Urinary bladder (tissue), 4 donors: ENCODE measurements around the gene RBMS1. TPM values are rescaled to one million over a fixed set of nuclear protein-coding genes. Genes with fewer than 3 reads are reported as not detected.

Experiments
- DNase-seq: peaks from one replicate; pipeline ENCODE4 v3.0.0-alpha.2; 2015; ENCODE audit errors: extremely low spot score
- H3K27ac ChIP-seq: one replicate; pipeline ENCODE4 v1.5.1; 2013; ENCODE audit warnings: low read depth, mild to moderate bottlenecking, moderate library complexity
- H3K36me3 ChIP-seq: one replicate; pipeline ENCODE4 v1.6.1; 2013; ENCODE audit warnings: mild to moderate bottlenecking, moderate library complexity; ENCODE audit not compliant: insufficient read depth
- H3K4me1 ChIP-seq: one replicate; pipeline ENCODE4 v1.6.1; 2013; ENCODE audit warnings: mild to moderate bottlenecking, moderate library complexity; ENCODE audit not compliant: insufficient read depth
- H3K4me3 ChIP-seq: one replicate; pipeline ENCODE4 v1.5.1; 2013; ENCODE audit warnings: low read depth, low read length
- WGBS: extraction: QIAGEN DNeasy Blood & Tissue Kit; methylation state at CpG from one replicate; pipeline ENCODE4 v1.1.7; 2013; 5-methylcytosine and 5-hydroxymethylcytosine counted together
- polyA plus RNA-seq: library from polyadenylated mRNA; stranded (reverse); fragments of 200-250 nt; gene quantifications from one replicate; pipeline ENCODE4 v1.2.3, GENCODE V29; 2013
- total RNA-seq: library from RNA; depleted of rRNA; stranded (reverse); fragments of >200 nt; gene quantifications from one replicate; pipeline ENCODE4 v1.2.3, GENCODE V29; 2014
- donor health status: healthy with polysubstance abuse.
- donor health status: healthy.

RBMS1 gene
- total and polyA plus RNA-seq, 2 donors = 41.7 to 182 TPM

DNA sequence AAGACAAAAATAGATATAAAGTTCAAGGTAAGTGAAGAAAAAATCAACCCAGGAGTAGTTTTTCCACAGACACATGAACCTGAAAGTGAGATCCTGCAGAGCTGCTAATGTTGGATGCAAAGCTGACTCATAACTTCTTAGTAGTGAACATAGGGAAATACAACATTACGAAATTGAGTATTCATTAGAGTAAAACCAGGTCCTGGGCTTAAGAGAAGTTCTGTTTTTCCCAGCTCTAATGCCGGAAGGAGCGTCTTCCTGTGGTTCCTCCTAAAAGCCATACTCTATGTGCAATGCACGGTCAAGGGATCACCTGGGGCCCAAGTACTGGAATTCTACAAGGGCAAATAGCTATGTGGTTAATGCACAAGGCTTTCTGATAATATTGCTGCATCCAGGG lies 141.7 kb downstream of the RBMS1 start:
- 81% methylated on average over 4 of the region's 4 CpGs for WGBS
- Histone ChIP-seq H3K4me1 (no peaks in the 10 kb centered on the region), H3K4me3 (no peak overlapping the region), H3K36me3 (peaks cover 2% of the 10 kb centered on the region), H3K27ac (no peak overlapping the region)
- no peak for DNase-seq

DNA sequence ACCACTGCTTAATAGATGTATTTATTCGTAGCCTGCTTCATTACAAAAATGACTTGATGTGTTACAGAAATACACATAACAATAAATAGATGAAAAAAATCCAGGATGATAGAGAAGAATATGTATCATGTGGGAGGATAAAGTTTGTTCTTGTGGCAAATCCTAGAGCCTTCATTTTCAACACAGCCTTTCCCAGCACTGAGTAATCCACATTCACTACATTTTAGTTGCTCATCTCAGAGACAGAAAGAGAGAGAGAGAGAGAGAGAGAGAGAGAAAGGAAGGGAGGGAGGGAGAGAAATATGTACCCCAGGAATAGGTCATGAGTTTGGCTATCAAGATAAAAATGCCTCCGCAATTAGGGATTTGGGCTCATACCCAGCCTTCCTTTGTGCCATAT lies 144.3 kb downstream of the RBMS1 start:
- peaks cover 1% of the 10 kb centered on the region for H3K4me1 ChIP-seq
- 82% methylated on average over 2 of the region's 2 CpGs for WGBS
- no peak for DNase-seq

DNA sequence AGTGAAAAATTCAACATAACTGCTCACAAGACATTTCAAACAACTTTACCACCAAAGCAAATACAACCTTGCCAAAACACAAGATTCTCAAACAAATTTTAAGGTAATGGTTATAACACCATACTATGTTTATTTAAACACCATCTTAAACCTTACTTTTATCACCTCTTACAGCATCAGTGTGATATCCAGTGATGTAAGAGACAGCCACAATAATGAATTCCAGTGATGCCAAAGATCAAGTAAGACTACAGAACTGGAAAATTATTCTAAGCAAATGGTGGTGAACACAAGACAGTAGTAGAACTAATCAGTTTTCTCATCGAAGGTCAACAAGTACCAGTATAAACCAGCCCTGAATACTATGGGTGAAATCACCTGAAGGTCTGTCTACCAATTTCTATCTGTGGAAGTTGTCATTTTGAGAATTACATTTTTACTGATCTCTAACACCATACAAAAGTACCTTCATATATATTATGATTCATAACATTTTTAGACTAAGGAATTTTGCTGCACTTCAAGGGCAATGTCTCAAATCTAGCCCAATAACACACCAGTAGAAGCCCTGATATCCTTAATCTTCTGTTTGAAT lies 146.2 kb downstream of the RBMS1 start:
- no peak overlapping the region for H3K27ac ChIP-seq
- WGBS = 96% methylated on average over 1 of the region's 1 CpG
- H3K4me1 ChIP-seq = peaks cover 1% of the 10 kb centered on the region
- H3K4me3 ChIP-seq = no peak overlapping the region
- DNase-seq = no peak
- peaks cover 2% of the 10 kb centered on the region for H3K36me3 ChIP-seq

More for the DNA sequence above, 144.3 kb downstream of the RBMS1 start:
- Histone ChIP-seq H3K36me3 (peaks cover 2% of the 10 kb centered on the region), H3K4me3 (no peak overlapping the region), H3K27ac (no peak overlapping the region)

DNA sequence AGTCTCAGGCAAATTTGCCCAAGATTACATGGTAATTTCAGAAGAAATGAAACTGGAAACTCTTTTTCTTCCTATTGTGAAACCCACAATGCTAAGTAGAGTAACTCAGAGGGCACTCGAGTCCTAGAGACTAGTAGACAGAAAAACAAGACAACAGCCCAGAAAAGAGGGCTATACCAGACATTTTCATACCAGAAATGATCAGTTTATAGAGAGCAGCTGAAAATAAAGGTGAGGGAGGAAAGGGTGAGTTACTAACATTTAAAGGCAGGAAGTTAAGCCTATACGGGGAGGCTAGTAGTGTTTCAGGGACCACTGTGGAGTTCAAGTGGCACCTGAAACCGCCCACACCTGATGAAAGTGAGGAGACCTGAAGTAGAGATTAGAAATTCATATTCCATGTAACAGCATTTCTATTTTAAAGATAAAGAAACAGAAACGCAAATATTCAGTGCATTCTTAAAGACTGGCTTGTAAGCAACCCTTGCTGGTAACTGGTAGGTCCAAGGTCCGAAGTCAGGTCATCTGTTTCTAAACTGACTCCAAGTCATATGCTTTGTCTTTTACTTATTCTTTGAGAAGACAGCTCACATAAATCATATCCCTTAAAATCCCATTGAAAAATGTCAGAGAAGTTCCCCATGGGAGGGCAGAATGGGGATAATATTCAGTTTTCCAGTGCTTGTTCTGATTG lies 148.4 kb downstream of the RBMS1 start:
- Histone ChIP-seq H3K4me3 (no peak overlapping the region), H3K27ac (no peak overlapping the region), H3K36me3 (peaks cover 2% of the 10 kb centered on the region), H3K4me1 (peaks cover 1% of the 10 kb centered on the region)
- no peak for DNase-seq
- WGBS = 89% methylated on average over 5 of the region's 5 CpGs

DNA sequence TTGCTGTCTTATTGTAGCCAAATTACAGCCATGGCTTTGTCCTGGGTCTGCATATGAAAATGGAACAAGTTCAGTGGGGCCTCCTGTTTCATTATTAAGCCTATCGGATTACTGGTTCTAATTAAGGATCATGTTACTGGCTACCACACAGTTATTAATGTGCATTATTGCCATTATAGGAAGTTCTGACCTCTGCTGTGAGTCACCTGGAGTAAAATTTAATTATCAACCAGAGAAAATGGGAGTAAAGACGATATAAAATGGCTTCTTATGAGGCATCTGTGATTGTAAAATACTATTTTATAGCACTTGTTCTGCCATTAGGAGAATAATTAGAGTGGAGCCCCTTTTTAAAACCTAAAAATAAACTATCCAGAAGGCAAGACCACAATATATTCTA lies 150.2 kb downstream of the RBMS1 start:
- peaks cover 1% of the 10 kb centered on the region for H3K4me1 ChIP-seq

DNA sequence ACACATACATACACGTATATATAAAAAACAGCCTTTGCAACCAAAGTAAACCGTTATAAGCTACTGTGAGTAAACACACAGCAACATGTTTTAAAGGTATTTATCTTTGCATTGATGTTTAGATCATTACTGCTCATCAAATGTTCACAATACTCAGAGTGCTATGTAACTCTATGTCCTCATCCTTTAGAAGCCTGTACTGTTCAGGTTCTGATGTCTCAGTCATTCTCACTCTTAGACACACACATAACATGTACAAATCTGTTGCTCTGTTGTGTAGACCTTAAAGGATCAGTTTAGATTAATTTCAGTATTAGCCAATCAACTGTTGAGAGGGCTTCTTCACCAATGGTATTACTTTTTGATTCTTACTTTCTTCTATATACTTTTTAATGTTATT lies 153.9 kb downstream of the RBMS1 start:
- Histone ChIP-seq H3K4me3 (no peak overlapping the region), H3K36me3 (no peaks in the 10 kb centered on the region), H3K4me1 (peaks cover 3% of the 10 kb centered on the region), H3K27ac (no peak overlapping the region)
- WGBS = 66% methylated on average over 2 of the region's 2 CpGs
- no peak for DNase-seq

More for the DNA sequence above, 150.2 kb downstream of the RBMS1 start:
- Histone ChIP-seq H3K4me3 (no peak overlapping the region), H3K36me3 (no peaks in the 10 kb centered on the region), H3K27ac (no peak overlapping the region)
- 93% methylated on average over 2 of the region's 2 CpGs for WGBS
- DNase-seq = no peak

DNA sequence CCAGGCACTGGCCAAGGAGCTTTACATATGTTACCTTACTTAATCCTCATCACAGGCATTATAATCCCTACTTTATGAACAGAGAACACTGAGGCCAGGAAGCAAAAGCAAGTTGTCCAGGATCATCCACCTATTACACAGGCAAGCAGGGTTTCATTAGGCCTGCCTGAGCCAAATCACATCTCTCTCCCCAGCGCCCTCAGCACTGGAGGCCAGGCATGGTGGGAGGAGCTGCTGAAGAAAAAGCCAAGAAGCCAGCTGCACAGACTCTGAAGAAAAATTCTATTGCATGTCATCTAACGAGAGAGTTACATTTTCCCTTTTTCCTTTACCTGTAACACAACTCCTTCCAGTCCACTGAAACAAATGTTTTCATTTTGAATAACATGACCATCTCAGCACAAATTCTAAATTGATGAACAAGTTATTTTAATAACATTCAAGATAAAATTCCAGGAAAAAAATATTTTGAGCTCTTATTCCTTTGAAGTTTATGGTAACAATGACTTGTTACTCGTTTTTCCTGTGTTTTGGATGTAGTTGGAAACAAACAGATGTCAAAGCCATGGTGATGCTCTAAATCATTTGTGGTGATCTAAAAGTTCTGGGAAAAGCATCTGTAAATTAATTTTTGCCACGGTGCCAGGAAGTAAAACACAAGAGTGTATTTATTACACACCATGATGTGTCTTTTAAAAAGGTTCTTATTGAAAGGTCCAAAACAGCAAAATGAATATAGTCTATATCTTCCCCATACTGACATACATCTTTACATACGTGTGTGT lies 154.5 kb downstream of the RBMS1 start:
- Histone ChIP-seq H3K4me1 (peaks cover 1% of the 10 kb centered on the region), H3K36me3 (no peaks in the 10 kb centered on the region), H3K4me3 (no peak overlapping the region), H3K27ac (no peak overlapping the region)
- no peak for DNase-seq
- 31% methylated on average over 5 of the region's 5 CpGs for WGBS

DNA sequence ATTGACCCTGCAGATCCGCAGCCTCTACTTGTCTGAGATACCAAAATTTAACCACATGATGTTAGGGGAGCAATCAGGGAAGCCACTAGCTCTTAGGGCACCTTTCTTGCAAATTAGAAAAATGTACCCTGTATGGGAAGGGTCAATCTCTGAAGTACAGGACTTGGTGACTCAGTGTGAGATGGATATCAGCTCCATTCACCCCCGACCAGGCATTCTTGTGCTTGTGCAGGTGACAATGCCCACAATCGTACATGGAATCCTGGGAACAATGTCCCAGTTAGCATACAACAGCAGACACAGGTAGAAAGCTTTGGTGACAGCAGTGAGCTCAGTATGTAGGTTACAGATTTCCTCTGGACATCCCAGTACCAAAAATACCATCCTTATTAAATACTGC lies 155.9 kb downstream of the RBMS1 start:
- 71% methylated on average over 3 of the region's 3 CpGs for WGBS
- H3K4me1 ChIP-seq = peaks cover 1% of the 10 kb centered on the region
- DNase-seq = no peak
- H3K4me3 ChIP-seq = no peak overlapping the region
- H3K36me3 ChIP-seq = no peaks in the 10 kb centered on the region
- no peak overlapping the region for H3K27ac ChIP-seq

DNA sequence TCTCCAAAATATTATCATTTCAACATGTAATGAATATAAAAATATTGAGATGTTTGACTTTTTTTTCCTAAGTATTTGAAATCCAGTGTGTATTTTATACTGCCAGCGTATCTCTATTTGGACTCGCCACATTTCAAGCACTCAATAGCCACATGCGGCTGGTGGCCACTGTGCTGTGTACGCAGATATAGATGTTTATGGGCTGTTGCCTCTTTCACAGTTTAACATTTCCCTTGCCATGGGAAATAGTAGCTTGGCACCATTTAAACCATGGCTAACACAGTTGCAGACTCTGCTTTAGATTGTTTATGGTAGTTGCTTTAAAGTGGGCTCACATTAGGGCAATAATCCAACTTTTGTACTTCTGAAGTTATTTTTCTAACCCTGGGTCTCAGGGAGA lies 157.0 kb downstream of the RBMS1 start:
- 66% methylated on average over 4 of the region's 4 CpGs for WGBS
- DNase-seq = no peak
- Histone ChIP-seq H3K4me1 (peaks cover 1% of the 10 kb centered on the region), H3K36me3 (no peaks in the 10 kb centered on the region), H3K27ac (no peak overlapping the region), H3K4me3 (no peak overlapping the region)

DNA sequence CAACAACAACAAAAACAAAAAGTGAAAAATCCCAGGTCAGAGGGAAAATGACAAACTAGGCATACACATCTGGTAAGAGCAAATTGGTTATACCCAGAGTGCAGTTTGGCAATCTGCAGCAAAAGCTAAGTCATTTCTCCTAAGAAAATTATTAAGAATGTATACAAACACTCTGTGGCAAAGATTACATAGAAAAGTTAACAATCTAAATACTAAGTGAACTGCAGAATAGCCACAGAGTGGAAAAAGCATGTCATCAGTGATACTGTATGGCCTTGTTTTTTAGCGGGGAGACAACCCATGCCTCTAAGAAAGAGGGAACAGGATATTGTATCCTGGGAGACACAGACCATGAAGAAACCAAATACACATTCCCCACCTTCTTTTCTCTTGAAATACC lies 157.5 kb downstream of the RBMS1 start:
- Histone ChIP-seq H3K4me1 (peaks cover 1% of the 10 kb centered on the region), H3K27ac (no peak overlapping the region), H3K4me3 (no peak overlapping the region), H3K36me3 (no peaks in the 10 kb centered on the region)
- no peak for DNase-seq
- 49% methylated on average over 1 of the region's 1 CpG for WGBS

DNA sequence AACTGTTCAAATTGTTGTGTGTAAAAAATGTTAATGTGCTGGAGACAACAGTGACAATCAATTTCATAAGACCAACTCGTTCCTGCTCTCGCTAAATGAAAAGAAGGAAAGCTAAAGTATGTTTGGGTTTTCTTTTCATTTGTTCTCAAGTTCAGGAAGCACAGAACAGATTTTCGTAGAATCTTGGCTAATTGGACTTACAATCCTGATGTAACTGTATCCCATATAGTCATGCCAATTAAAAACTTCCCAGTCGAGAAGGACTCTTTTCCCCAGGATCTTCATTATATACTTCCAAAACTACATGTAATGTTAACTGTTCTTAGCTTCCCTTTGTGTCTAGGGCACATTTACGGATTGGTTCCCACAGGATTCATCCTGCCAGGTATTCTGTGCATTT lies 158.2 kb downstream of the RBMS1 start:
- Histone ChIP-seq H3K36me3 (no peaks in the 10 kb centered on the region), H3K4me1 (peaks cover 1% of the 10 kb centered on the region), H3K27ac (no peak overlapping the region), H3K4me3 (no peak overlapping the region)
- 74% methylated on average over 5 of the region's 5 CpGs for WGBS
- DNase-seq = no peak

DNA sequence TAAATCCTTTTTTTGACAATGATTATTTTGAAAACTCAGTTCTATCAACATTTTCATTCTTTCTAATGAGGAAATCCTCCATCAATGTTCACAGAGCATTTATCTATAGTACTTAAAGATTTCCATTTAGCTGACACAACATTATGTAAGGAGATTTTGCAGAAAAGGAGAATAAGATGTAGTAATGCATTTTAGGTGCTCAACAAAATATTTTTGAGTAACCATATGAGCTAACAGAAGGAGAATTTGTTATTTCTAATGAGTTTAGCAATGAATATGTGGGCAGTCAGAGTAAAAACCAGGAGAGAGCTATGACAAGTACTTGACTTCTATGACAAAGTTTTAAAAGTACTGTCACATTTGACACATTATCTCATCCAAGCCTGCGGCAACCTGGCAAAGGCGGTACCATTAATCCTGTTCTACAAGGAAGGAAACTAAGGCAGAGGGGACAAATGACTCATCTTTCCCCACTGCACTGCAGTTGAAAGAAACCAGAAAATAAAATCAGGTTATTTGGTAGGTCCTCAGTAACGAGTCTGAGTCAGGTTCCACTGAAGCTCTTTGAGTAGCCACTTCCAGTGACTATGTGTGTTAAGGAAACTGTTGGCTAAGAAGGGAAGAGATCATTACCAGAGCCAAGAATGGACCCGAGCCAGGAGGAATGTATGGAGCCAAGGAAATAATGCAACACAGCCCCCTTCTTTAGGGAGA lies 159.4 kb downstream of the RBMS1 start:
- H3K36me3 ChIP-seq = no peaks in the 10 kb centered on the region
- no peak overlapping the region for H3K27ac ChIP-seq
- peaks cover 1% of the 10 kb centered on the region for H3K4me1 ChIP-seq
- DNase-seq = no peak
- WGBS = 53% methylated on average over 4 of the region's 4 CpGs
- H3K4me3 ChIP-seq = no peak overlapping the region

DNA sequence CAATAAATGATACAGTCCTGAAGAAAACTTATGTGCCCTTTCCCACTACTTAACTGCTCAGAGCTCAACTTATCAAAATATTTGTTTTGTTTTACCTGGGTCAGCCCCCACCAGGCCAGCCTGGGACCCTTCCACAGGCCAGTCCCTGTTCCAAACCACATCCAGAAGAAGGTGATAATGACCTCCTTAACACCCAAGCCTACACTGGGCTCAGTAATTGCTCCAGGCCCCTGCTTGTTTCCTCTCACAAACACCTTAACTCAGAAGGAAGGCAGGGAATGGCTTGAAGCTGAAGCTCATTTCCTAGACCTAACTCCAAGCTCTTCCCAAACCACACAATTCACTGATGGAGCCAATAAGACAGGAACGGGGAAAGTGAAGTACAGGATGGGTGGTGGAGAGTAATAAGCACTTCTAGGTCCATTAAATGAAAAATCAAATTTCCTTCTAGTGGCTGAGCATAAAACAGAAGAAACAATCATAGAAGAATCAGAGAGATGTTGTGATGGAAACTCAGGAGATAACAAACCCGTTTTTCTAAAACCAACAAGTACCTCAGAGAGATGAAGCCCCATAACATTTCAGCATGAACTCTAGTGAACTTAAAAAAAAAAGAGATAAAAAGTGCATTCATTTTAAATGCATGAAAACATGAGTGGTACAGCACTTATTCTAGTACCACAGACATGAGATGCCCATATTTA lies 160.1 kb downstream of the RBMS1 start:
- no peak overlapping the region for H3K27ac ChIP-seq
- peaks cover 2% of the 10 kb centered on the region for H3K4me1 ChIP-seq
- H3K36me3 ChIP-seq = no peaks in the 10 kb centered on the region
- 71% methylated on average over 2 of the region's 2 CpGs for WGBS
- no peak overlapping the region for H3K4me3 ChIP-seq
- no peak for DNase-seq
